GM12891 (cell line): Measurements from ENCODE around the gene SLC1A2.

Source experiments
- DNase-seq: peaks from one replicate; pipeline ENCODE4 v3.0.0; 2011; ENCODE audit warnings: low spot score; ENCODE audit not compliant: insufficient read length
- FAIRE-seq: peaks from 2 replicates; lab custom pipeline; 2011; peaks lifted over from hg19 to GRCh38; lab: Jason Lieb, UNC
- PAX5 ChIP-seq: IDR thresholded peaks from 2 replicates; pipeline ENCODE4 v1.6.1; 2011; ENCODE audit warnings: low read length, moderate library complexity, mild to moderate bottlenecking; ENCODE audit not compliant: insufficient read depth, severe bottlenecking
- POLR2A ChIP-seq: IDR thresholded peaks from 2 replicates; pipeline ENCODE4 v1.6.1; 2011; ENCODE audit warnings: low read depth, low read length, control low read depth
- POLR2AphosphoS5 ChIP-seq: IDR thresholded peaks from 2 replicates; pipeline ENCODE4 v1.6.1; 2011; ENCODE audit warnings: low read depth, low read length, control low read depth
- POU2F2 ChIP-seq: IDR thresholded peaks from 2 replicates; pipeline ENCODE4 v1.6.1; 2011; ENCODE audit warnings: low read depth, mild to moderate bottlenecking, control low read depth, low read length, moderate library complexity
- SPI1 ChIP-seq: IDR thresholded peaks from 2 replicates; pipeline ENCODE4 v1.6.1; 2011; ENCODE audit warnings: low read depth, low read length, control low read depth
- TAF1 ChIP-seq: IDR thresholded peaks from 2 replicates; pipeline ENCODE4 v1.6.1; 2011; ENCODE audit warnings: low read depth, low read length, control low read depth

The SLC1A2 gene

GRCh38 chr11:35363854-35364780, 55.2 kb downstream of the SLC1A2 start:
- TF ChIP-seq PAX5 (no peak), SPI1 (no peak), POU2F2 (no peak), POLR2AphosphoS5 (no peak), POLR2A (no peak), TAF1 (no peak)
- FAIRE-seq (no peak), DNase-seq (no peak)

- DNase-seq (no peak), FAIRE-seq (no peak)
- TF ChIP-seq TAF1 (no peak), POU2F2 (no peak), PAX5 (no peak), SPI1 (no peak), POLR2AphosphoS5 (no peak), POLR2A (no peak)
Measured at GRCh38 chr11:35363246-35363801, 56.0 kb downstream of the SLC1A2 start.

GRCh38 chr11:35362521-35362980, 56.8 kb downstream of the SLC1A2 start:
- no peak for DNase-seq
- FAIRE-seq: no peak
- TF ChIP-seq POU2F2 (no peak), TAF1 (no peak), PAX5 (no peak), SPI1 (no peak), POLR2AphosphoS5 (no peak), POLR2A (no peak)

- FAIRE-seq: no peak
- TF ChIP-seq PAX5 (no peak), POU2F2 (no peak), TAF1 (no peak), POLR2AphosphoS5 (no peak), POLR2A (no peak), SPI1 (no peak)
Measured at GRCh38 chr11:35360055-35360530, 59.3 kb downstream of the SLC1A2 start.

GRCh38 chr11:35359321-35360054, 59.9 kb downstream of the SLC1A2 start:
- TF ChIP-seq POLR2AphosphoS5: no peak
- no peak for TF ChIP-seq PAX5
- no peak for TF ChIP-seq POLR2A
- no peak for TF ChIP-seq SPI1
- no peak for TF ChIP-seq POU2F2
- no peak for TF ChIP-seq TAF1
- FAIRE-seq (no peak), DNase-seq (no peak)

More at GRCh38 chr11:35360055-35360530, 59.3 kb downstream of the SLC1A2 start:
- no peak for DNase-seq

- FAIRE-seq (no peak), DNase-seq (no peak)
- TF ChIP-seq POLR2AphosphoS5: no peak
- TF ChIP-seq SPI1: no peak
- TF ChIP-seq POLR2A: no peak
- TF ChIP-seq TAF1: no peak
- TF ChIP-seq POU2F2: no peak
- no peak for TF ChIP-seq PAX5
Measured at GRCh38 chr11:35358391-35358790, 61.0 kb downstream of the SLC1A2 start.

GRCh38 chr11:35357923-35358322, 61.4 kb downstream of the SLC1A2 start:
- no peak for FAIRE-seq
- DNase-seq: no peak
- no peak for TF ChIP-seq TAF1
- no peak for TF ChIP-seq SPI1
- TF ChIP-seq POLR2AphosphoS5: no peak
- no peak for TF ChIP-seq PAX5
- TF ChIP-seq POU2F2: no peak
- TF ChIP-seq POLR2A: no peak

- FAIRE-seq (peak; percentile 41), DNase-seq (no peak)
- TF ChIP-seq POU2F2 (no peak), SPI1 (peak; percentile 31)
Measured at GRCh38 chr11:35355102-35355749, 64.1 kb downstream of the SLC1A2 start.

GRCh38 chr11:35354644-35355043, 64.7 kb downstream of the SLC1A2 start:
- no peak for FAIRE-seq
- no peak for DNase-seq
- TF ChIP-seq POU2F2: no peak
- TF ChIP-seq POLR2AphosphoS5: no peak
- TF ChIP-seq SPI1: no peak
- TF ChIP-seq TAF1: no peak
